GM19351 (cell line): ENCODE results near the gene TPRA1.

Experiments
- ATAC-seq: cut with Tn5 transposase; IDR thresholded peaks from one replicate; pipeline ENCODE4 v1.9.1; 2021; ENCODE audit warnings: mild to moderate bottlenecking, moderate library complexity; ENCODE audit not compliant: unreplicated experiment

Gene TPRA1

DNA sequence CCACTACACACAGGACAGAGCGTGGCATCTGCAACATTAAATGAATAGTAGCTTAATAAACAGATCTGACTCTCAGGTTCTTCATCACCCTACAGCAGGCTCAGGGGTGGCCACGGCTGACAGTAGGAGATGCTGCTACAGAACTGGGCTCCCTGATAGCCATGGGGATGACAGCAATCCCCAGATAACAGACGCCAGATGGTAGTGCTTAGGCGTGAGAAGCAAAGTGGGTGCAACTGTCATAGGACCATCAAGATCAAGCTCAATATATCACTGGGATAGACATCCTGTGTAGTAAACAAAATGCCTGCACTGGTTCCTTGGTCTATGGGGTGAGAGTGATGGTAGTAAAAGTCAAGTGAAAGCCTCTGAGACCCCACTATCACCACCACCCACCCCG lies 2.6 kb upstream of the TPRA1 start:
- no peak for ATAC-seq

DNA sequence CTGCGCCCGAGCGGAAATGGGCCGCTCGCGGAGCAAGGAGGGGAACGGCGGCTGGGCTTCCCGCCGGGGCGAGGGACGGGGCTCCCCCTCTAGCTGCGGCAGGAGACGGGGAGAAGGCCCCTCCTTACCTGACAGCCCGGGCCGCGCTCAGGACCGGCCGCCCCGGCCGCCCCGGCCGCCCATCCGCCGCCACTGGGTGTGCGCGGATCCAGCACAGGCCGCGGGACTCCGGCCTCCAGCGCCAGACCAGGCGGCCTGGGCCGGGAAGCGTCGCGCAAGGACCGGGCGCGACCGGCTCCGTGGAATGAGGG lies 296 bp downstream of the TPRA1 start:
- ATAC-seq, result peak; percentile 28

DNA sequence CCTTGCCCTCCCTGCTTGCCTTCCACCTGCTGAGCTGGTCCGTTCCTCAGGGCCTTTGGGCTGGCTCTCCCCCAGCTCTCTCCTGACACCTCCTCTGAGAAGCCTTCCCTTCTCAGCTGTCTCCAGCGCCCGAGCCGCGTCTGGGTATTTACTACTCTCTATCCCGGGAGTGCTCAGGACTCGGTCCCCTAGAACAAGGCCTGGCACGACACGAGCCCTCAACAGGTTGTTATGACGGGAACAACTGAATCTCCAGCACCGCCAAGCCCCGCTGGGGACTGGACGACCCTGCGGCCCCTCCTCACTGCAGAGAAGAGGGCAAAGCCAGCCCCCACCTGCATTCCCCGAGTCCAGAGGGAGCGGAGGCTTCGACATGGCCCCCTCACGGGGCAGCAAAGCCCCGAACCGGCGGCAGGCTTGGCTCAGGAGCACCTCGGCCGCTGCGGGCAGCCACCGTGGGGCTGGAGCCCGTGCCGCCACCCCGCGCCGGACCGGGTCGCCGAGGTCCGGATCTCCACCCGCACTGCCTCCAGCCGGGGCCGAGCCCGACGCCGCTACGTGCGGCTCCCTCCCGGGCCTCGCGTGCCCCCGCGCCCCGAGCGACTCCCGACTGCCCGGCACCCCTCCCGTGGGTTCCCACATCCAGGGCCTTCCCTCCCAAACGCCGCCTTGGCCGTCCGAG lies 792 bp downstream of the TPRA1 start:
- ATAC-seq, result peak; percentile 11

DNA sequence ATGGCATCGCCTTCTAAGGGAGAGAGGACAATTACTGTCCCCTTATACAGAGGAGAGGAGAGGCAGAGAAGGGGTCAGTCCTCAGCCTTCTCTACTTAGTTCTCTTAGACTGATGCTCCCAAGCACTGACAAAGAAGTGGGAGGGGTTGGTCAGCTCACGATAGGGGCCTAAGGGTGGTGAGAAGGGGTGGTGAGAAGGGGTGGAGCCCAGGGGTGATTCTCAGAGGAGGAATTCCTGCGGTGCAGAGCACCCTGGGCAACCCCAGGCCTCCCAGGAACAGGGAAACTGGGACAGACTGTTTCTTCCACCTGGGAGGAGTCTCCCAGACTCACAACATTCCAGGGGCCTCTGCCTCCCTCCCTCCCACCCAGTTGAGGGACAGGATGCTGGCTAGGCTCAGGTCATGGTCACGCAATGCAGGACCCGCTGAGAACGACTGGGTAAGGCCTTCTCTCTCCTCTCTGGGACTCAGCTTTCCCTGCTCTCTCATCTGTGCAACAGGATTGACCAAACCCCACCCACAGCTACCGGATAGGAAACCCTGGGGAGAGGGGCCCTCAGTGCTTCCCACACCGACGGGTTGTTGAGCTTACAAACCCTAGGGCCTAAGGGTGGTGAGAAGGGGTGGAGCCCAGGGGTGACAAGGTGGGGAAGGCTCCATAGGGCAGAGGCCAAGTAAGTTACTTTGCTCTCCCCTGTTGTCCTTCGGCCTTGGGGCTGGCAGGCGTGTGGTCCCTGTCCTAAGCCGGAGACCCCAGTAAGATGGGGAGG lies 1.5 kb downstream of the TPRA1 start:
- no peak for ATAC-seq

DNA sequence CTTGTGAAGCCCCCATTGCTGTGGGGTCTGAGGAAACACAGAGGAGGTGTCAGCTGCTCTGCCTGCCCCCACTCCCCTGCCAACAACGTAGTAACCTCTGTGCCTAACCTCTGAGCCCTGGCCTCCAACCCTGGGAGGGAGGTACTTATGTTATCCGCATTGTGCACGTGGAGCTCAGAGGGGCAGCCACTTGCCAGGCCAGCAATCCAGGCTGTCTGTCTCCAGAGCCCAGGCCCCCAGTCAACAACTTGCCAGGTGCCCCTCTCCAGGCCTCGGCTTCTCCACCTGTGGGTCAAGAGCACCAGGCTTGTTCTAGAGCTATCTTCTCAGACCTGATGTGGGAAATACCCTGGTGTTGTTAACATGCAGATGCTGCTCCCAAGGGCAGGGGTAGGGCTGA lies 2.7 kb downstream of the TPRA1 start:
- no peak for ATAC-seq

DNA sequence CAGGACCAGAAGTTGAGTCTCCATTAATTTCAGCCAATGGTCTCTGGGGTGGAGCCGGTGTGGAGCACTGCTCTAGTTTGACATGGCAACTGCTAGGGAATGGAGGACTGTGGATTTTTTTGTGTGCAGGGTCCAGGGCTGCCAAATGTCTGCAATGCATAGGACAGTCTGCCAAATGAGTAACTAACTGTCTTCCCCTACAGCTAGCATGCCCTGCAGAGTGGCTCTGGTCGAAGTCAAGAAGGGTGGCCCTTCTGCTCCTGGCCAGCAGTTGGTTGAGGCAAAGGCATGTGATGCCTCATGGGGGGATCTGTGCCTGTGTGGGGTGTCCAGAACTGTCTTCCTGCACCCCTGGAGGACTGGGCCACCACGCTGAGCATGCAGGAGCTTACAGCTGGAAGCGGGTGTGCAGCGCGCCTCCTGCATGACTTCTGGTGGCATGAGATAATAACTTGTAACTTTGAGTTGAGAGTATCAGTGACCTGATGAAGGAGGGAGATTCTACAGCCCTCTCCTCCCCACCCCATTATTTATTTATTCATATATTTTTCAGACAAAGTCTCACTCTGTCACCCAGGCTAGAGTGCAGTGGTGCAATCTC lies 4.6 kb downstream of the TPRA1 start:
- no peak for ATAC-seq

DNA sequence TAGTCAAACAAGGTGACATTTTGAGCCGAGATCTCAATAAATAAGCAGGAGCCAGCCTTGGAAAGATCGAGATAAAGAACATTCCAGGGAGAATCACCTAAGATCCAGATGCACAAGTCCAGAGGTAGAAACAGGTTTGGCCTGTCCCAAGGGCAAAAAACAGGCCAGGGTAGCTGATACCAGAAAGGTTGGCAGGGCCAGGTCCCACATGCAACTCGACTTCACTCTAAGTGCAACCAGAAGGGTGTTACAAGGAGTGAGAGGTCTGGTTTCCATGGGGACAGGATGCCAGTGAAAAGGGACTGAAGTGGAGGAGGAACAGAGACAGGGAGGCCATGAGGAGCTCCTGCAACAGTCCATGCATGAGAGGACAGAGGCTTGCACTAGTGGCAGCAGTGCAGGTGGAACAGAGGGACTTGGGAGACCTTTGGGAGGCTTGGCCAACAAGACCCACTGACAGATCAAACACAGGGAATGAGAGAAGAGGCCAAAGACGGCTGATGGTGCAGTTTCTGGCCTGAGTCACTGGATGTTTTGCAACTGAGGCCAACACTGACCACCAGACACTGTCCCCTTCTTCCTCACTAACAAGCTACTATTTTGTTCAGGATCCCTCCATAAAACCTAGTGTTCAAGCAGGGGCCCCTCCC lies 5.2 kb downstream of the TPRA1 start:
- ATAC-seq, result no peak

DNA sequence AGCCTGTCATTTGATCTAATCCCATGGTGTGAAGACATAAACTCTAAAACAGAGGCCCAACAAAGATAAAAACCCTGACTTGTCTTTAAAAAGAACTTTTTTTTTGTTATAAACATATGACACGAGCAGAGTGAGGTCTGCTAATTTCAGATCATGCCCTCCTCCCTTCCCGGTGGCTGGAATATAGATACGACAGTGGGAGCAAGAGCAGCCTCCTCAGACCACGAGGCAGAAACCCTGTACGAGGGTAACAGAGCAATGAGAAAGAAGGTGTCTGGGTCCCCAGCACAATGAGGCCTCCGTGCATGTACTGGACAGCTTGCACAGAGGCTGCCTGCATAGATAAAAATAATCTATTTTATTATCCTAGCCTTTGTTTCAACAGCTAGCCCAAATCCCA lies 5.8 kb downstream of the TPRA1 start:
- ATAC-seq, result no peak

DNA sequence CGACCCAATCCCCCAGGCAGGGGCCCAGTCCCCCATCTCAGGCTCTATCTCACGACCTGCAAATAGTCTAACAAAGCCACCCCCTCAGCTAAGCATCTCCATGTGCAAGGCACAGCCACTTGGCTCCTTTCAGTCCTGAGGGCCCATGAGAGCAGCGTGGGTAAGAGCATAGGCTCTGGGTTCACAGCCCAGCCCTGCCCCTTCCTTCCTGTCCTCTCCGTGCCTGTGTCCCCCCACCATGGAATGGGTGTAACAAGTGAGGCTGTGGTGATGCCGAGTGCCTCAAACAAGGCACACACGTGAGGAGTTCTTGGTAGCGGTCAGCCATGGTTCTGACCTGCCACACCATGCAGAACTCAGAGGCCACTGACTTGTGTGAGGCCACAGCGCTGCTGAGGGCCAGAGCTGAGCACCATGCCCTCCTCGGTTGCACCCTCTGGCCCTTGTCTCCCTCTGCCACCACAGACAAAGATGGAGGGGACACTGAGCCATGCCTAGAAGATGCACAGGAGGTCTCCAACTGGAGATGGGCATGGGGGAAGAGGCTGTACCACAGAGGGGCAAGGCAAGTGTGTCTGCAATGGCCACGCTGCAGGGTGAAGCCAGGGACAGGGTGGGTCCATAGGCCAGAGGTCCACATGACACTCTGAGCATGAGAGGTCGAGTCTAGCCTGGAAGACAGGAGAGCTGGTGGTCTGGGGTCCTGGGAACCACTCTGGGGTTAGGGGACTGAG lies 10.0 kb downstream of the TPRA1 start:
- no peak for ATAC-seq

DNA sequence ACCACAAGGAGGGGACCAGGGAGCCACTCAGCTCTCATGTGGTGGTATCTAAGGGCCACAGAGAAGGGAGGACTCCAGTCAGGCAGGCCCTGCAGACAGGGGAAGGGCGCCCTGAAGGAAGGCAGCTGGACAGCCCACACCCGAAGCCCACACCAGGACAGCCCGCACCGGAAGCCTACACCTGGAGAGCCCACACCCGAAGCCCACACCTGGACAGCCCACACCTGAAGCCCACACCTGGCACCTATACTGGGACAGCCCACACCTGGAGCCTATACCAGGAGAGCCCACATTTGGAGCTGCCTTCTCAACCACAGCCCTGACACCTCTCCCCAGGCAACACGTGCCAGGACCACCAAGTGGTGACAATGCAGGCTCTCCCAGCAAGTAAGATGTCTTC lies 11.7 kb downstream of the TPRA1 start:
- ATAC-seq, result no peak

DNA sequence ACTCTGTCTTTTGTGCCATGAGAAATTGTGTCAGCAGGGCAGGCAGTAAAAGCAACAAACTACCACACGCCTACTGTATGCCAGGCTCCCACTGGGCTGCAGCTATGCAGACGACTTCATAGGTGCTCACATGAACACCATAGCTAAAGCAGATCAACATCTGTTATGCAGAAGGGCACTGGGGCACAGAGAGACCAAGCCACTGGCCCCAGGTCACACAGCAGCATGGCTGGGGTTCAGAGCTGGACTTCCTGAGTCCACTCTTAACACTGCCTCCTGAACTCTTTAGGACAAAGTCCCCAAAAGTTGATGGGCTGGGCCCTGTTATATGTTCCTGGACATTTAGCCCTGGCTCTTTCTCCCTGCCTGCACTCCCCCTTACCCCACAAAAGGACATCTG lies 12.4 kb downstream of the TPRA1 start:
- no peak for ATAC-seq

DNA sequence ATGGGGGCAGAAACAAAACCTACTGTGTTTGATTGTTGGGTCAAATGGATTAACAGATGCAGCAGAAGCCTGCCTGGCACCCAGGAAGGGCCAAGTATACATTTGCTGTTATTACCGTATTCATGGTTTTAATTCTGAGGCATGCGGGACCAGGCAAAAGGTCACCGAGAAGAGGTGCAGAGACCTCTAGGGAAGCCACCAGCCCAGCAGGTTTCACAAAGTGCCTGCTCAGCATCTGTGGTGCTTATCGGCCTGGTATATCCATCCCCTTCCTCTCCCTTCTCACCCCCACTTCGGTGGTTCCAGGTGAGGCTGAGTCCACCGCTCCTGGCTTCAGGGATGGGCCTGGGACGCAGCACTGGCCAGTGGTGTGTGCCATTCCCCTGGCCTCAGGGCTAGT lies 13.1 kb downstream of the TPRA1 start:
- no peak for ATAC-seq

DNA sequence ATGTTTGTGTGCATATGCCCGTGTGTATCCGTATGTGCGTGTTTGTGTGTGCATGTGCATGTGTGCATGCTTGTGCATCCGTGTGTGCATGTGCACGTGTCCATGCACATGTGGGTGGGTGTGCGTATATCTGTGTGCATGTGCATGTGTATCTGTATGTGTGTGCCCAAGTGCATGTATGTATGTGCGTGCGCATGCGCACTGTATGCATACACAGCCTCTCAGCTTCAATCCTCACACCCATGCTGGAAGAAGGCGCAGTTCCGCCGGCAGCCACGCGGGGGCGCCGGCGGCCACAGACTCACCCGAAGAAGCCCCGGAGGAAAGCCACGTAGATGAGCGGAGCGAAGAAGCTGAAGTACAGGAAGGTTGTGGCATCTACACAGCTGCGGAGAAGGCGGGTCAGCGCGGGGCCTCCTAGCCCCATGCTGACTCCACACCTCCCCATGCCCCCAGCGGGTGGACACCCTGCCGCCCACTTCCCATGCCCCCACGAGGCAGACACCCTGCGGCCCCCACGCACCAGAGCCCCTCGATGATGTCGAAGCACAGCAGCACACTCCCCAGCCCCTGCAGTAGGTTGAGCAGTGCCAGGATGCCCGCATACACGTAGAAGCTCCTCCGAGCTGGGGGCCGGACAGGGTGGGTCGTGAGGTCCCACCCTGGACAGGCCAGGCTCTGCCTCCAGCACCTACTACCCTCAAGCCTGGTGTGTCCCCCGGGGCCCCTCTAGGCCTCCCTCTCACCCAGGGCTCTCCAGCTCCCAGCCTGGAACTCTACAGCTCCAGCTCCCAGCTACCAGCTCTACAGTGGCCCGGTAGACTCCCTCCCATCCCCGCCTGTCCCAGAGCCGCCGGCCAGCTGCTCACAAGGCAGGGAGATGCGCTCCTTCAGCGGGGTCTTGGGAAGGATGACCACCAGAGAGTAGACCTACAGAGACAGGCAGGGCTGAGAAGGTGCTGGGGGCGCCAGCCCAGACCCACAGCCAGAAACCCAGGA lies 15.4 kb downstream of the TPRA1 start:
- peak; percentile 85 for ATAC-seq

DNA sequence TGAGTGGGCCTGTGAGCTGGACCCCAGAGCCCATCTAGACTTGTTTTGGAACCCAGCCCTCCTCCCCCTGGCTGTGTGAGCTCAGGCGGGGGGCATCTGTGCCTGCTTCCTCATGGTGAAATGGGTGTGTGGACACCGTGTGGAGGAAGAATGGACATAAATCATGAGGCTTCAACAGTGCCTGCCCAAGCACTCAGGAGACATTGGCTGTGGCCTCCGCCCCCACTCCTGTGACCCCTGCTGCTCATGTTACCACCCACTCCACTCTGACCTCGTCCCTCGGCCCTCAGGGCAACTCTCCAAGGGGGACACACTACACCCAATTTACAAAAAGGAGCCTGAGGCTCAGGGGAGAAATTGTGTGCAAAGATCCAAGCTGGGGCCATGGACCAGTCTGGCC lies 16.6 kb downstream of the TPRA1 start:
- no peak for ATAC-seq

DNA sequence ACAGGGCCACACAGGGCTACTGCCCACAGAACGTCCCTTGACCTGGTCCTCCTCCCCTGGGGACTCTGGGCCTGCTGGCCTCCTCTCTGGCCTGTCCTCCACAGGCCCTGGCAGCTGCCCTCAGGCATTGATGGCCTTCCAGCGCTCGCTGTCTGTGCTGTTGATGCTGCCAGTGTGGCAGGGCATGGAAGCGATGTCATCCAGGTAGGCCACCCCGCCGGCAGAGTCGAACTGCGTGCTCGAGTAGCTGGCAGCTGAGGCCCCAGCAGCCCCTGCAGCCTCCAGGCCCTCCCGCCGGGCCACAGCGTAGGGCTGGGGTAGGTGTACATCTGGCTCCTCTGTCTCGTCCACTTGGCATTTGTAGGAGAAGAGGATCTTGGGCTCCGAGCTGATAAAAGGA lies 17.1 kb downstream of the TPRA1 start:
- no peak for ATAC-seq

DNA sequence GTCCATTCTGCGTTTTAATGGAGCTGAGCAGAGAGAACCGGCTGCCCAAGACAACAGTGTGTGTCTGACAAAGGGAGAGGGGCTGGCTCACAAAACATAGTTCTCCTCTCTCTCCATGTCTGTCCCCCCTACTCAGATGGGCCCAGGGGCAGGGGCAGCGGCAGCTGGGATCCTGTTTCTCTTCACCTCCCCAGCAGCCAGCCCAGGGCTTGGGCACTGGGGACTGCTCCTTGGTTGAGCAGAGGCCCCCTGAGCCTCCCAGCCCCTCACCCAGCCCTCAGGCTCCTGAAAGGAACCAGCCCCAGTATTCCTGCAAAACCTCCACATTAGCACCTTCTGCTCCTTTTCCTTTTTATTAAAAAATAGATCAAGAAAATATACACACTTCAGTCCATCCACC lies 17.8 kb downstream of the TPRA1 start:
- no peak for ATAC-seq

DNA sequence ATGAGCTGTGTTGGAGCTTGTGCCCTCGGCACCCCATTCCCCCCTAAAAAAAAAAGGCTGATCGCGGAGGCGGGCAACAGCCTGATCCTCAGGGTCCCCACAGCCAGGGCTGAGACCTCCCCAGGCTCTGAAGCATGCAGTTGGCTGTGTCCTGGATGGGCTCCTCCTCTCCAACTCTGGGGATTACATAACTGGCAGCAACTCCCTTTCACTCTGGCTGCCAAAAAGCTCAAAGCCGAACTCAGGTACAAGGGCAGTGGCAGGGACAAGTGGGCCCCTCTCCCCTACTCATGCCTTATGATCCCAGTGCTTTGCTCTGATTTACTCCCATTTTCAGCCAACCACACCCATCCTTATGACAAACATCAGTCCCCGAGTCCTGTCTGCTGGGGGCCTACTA lies 18.3 kb downstream of the TPRA1 start:
- no peak for ATAC-seq

DNA sequence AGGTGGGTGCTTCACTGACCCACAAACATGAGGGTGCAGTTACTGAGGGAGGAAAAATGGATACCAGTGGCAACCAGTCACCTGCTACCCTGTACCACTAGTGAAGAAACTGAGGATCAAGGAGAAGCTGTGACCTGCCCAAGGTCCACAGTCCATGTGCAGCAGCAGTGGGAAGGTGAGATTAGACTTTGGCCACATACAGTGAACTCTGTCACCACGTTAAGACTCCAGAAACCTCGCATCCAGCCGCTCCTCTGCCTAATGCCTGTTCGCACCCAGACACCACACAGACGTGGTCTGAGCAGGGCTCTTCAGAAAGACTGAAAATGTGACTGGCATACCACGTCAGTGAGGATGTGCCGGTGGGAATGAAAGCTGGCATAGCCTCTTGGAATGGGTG lies 20.0 kb downstream of the TPRA1 start:
- no peak for ATAC-seq

DNA sequence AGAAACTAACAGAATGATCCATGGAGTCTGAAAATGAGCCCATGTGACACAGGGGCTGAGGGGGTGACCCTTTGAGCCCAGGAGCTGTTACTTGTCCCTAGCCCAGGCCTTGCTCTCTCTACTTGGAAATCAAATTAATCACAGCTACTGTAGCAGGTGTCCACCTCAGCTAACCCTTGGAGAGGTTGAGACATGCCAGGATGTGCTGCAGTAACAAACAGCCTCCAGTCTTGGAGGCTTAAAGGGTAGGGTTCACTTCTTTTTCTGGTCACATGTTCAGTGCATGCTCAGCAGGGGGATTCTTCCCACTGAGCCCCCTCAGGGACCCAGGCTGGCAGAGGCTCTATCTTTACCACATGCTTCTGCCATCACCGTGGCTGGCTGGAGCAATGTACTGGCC lies 21.4 kb downstream of the TPRA1 start:
- no peak for ATAC-seq

DNA sequence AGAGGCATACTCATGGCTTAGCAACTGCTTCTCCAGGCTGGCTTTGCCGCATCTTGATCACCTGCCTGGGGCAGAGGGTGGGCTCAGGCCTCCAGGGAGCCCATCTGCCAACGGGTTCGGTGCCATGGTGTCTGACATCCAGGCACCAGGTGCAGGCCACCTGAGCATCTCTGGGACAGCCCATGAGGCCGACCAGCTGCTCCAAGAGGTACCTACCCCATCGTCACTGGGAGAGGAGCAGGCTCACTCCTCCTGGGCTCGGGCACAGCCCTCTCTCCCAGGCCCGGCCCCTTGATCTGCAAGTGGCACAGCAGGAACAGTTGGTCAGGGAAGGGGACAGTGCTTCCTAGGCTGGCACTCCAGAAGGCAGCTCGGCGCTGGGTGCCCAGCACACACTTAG lies 21.9 kb downstream of the TPRA1 start:
- ATAC-seq, result no peak
